NCI-H345 (cell line): ENCODE data around the gene UNC45A.

Experiments
- DNase-seq: peaks from one replicate; lab custom pipeline; 2025; lab: John Stamatoyannopoulos, UW

Gene UNC45A

GRCh38 chr15:90942354-90943120 is 7.5 kb downstream of the UNC45A start:
- DNase-seq: no peak

- no peak for DNase-seq
These were observed 10.0 kb downstream of the UNC45A start for GRCh38 chr15:90945091-90945490.

- no peak for DNase-seq
These were observed 11.5 kb downstream of the UNC45A start for GRCh38 chr15:90946538-90946937.

GRCh38 chr15:90946941-90947576 is 12.0 kb downstream of the UNC45A start:
- no peak for DNase-seq

GRCh38 chr15:90947577-90948357 is 12.7 kb downstream of the UNC45A start:
- no peak for DNase-seq

GRCh38 chr15:90948506-90948905 is 13.4 kb downstream of the UNC45A start:
- no peak for DNase-seq

- no peak for DNase-seq
These were observed 15.0 kb downstream of the UNC45A start for GRCh38 chr15:90949979-90950675.

GRCh38 chr15:90950676-90951075 is 15.6 kb downstream of the UNC45A start:
- DNase-seq: no peak

- no peak for DNase-seq
These were observed 18.0 kb downstream of the UNC45A start for GRCh38 chr15:90952901-90953677.

GRCh38 chr15:90953947-90954711 is 19.0 kb downstream of the UNC45A start:
- DNase-seq: no peak

- peak; percentile 91 for DNase-seq
These were observed 19.9 kb downstream of the UNC45A start, which contains the start of gene RCCD1 for GRCh38 chr15:90954712-90955623. TSS of gene RCCD1 (plus strand) at chr15:90954884. CDS start at chr15:90956735, 1,851 bp downstream.

- peak; percentile 35 for DNase-seq
These were observed 20.7 kb downstream of the UNC45A start for GRCh38 chr15:90955624-90956273.

GRCh38 chr15:90956274-90957030 is 21.4 kb downstream of the UNC45A start:
- DNase-seq: no peak

- DNase-seq: no peak
These were observed 22.1 kb downstream of the UNC45A start for GRCh38 chr15:90957031-90957790.

GRCh38 chr15:90957791-90958190 is 22.7 kb downstream of the UNC45A start:
- no peak for DNase-seq

GRCh38 chr15:90959028-90959595 is 24.0 kb downstream of the UNC45A start:
- no peak for DNase-seq

GRCh38 chr15:90959894-90960293 is 24.8 kb downstream of the UNC45A start:
- no peak for DNase-seq
